Neural cell (in vitro differentiated cells): ENCODE measurements around the gene GRAP. TPM values are rescaled to one million over a fixed set of nuclear protein-coding genes. Genes with fewer than 3 reads are reported as not detected.

ENCODE experiments used
- polyA plus RNA-seq: library from polyadenylated mRNA; depleted of rRNA; stranded (reverse); fragments of >200 nt; gene quantifications from 2 replicates; pipeline ENCODE4 v1.2.3, GENCODE V29; 2014
- small RNA-seq, 3 experiments: library from RNA; depleted of rRNA; stranded (forward); fragments of <200 nt; gene quantifications; one replicate each; pipeline ENCODE3, GENCODE V24; 2012

GRAP gene
- polyA plus RNA-seq, 1 donor from 2014 or later, result 0.42 TPM

Small RNA genes within 50 kb of the gene (small RNA-seq; reads per million reads assigned to genes)
- gene AC090286.3, result 0 reads per million in 3 experiments

Other genes starting within 250 kb of the GRAP start
- gene PRPSAP2, start 188.8 kb downstream of the GRAP start, polyA plus RNA-seq, result 358 and 378 TPM in 2 replicates
- not detected in 2 replicates for gene SLC5A10, start 94.8 kb downstream of the GRAP start, polyA plus RNA-seq
- gene FAM83G, start 42.2 kb downstream of the GRAP start, polyA plus RNA-seq, result 0.12 TPM in 1 of 2 replicates, not detected in the other
- not detected in 2 replicates for gene GRAPL, start 80.6 kb upstream of the GRAP start, polyA plus RNA-seq
- gene EPN2, start 190.4 kb upstream of the GRAP start, polyA plus RNA-seq, result 34.0 and 37.8 TPM in 2 replicates